B cell (primary cell): ENCODE data around the gene ENO1. TPM values are rescaled to one million over a fixed set of nuclear protein-coding genes. Genes with fewer than 3 reads are reported as not detected.

Experiments used
- ATAC-seq: fragments of 200-7000 bp; cut with Tn5 transposase; one replicate; pipeline ENCODE4 v1.10.0; 2021; ENCODE audit warnings: low read depth, mild to moderate bottlenecking, moderate number of reproducible peaks, moderate library complexity
- CTCF ChIA-PET: fragments of 350-600 bp; sonication (Branson Sonifier 250); formaldehyde crosslinking; loops from one replicate; lab custom pipeline; 2021; ENCODE audit warnings: antibody characterized with exemption, inconsistent platforms; lab: Charles Lee
- POLR2A ChIA-PET: fragments of 350-600 bp; sonication (Branson Sonifier 250); formaldehyde crosslinking; loops from one replicate; lab custom pipeline; 2021; ENCODE audit warnings: antibody characterized with exemption; lab: Charles Lee
- DNase-seq: peaks from one replicate; pipeline ENCODE4 v3.0.0; 2013
- H2AFZ ChIP-seq: 2 replicates; pipeline ENCODE4 v1.6.1; 2012; ENCODE audit warnings: mild to moderate bottlenecking, low read depth, low read length; ENCODE audit not compliant: insufficient read depth, poor library complexity, severe bottlenecking
- H3K27ac ChIP-seq, 2 donors: 1 replicate in 1 of 2; 2 replicates in 1 of 2; pipeline ENCODE4 v1.5.1; 2012 to 2013; ENCODE audit warnings: low read length in 2 of 2, mild to moderate bottlenecking in 2 of 2, moderate library complexity in 1 of 2
- H3K27me3 ChIP-seq, 4 experiments: fragments of 200-600 bp in 1 of 4; sonication (generic) in 1 of 4; replicated peaks in 1 of 4; 1 replicate in 2 of 4; 2 replicates in 2 of 4; pipeline versions ENCODE4 v1.6.1 to v1.7.0; 2013 to 2016; ENCODE audit warnings: low read length in 3 of 4, mild to moderate bottlenecking in 2 of 4, mixed read lengths in 1 of 4, moderate library complexity in 1 of 4; ENCODE audit not compliant: insufficient read depth in 4 of 4, control insufficient read depth in 3 of 4; ENCODE audit errors: control extremely low read depth in 1 of 4
- H3K36me3 ChIP-seq, 2 experiments: replicated peaks in 1 of 2; 1 replicate in 1 of 2; 2 replicates in 1 of 2; pipeline versions ENCODE4 v1.6.1 to v1.7.1; 2013; ENCODE audit warnings: low read length in 1 of 2; ENCODE audit not compliant: insufficient read depth in 2 of 2, control insufficient read depth in 1 of 2; ENCODE audit errors: control extremely low read depth in 1 of 2, extremely low read depth in 1 of 2
- H3K4me1 ChIP-seq, 2 donors: fragments of 200-600 bp in 1 of 2; sonication (generic) in 1 of 2; 1 replicate in 1 of 2; 2 replicates in 1 of 2; pipeline versions ENCODE4 v1.5.1 to v1.6.1; 2013 to 2017; ENCODE audit warnings: low read length in 2 of 2; ENCODE audit not compliant: control insufficient read depth in 2 of 2, insufficient read depth in 2 of 2
- H3K4me2 ChIP-seq: replicated peaks from 2 replicates; pipeline ENCODE3; 2012; ENCODE audit warnings: mild to moderate bottlenecking, low read depth, low read length; ENCODE audit not compliant: poor library complexity, severe bottlenecking
- H3K4me3 ChIP-seq, 5 experiments: fragments of 200-600 bp in 1 of 5; sonication (generic) in 1 of 5; 1 replicate in 3 of 5; 2 replicates in 2 of 5; pipeline versions ENCODE4 v1.5.1 to v1.7.0; 2011 to 2016; ENCODE audit warnings: low read length in 4 of 5, mild to moderate bottlenecking in 4 of 5, low read depth in 2 of 5, control low read depth in 1 of 5, moderate library complexity in 1 of 5; ENCODE audit not compliant: insufficient read depth in 1 of 5; ENCODE audit errors: control extremely low read depth in 1 of 5, extremely low read depth in 1 of 5
- H3K79me2 ChIP-seq: fragments of 200-600 bp; sonication (generic); one replicate; pipeline ENCODE4 v1.6.0; 2016; ENCODE audit warnings: low read length; ENCODE audit not compliant: control insufficient read depth, insufficient read depth
- H3K9ac ChIP-seq: fragments of 200-600 bp; sonication (generic); 2 replicates; pipeline ENCODE4 v1.6.1; 2017; ENCODE audit warnings: mild to moderate bottlenecking, low read length, moderate library complexity
- H3K9me3 ChIP-seq, 3 donors: one replicate each; pipeline versions ENCODE4 v1.6.1 to v1.7.1; 2013; ENCODE audit warnings: low read length in 2 of 3; ENCODE audit not compliant: control insufficient read depth in 2 of 3, insufficient read depth in 1 of 3; ENCODE audit errors: control extremely low read depth in 1 of 3
- H4K20me1 ChIP-seq: 2 replicates; pipeline ENCODE4 v1.6.0; 2012; ENCODE audit warnings: mild to moderate bottlenecking, low read length; ENCODE audit not compliant: insufficient read depth, control insufficient read depth, poor library complexity, severe bottlenecking
- H3K27ac Mint-ChIP-seq: one replicate; pipeline ENCODE4 v1.8.0; 2021; ENCODE audit warnings: mixed read lengths
- H3K27me3 Mint-ChIP-seq: one replicate; pipeline ENCODE4 v1.8.0; 2021; ENCODE audit warnings: mixed read lengths
- H3K4me1 Mint-ChIP-seq: one replicate; pipeline ENCODE4 v1.8.0; 2021; ENCODE audit warnings: mixed read lengths
- H3K4me3 Mint-ChIP-seq: one replicate; pipeline ENCODE4 v1.8.0; 2021; ENCODE audit warnings: mixed read lengths
- H3K9me3 Mint-ChIP-seq: one replicate; pipeline ENCODE4 v1.8.0; 2022; ENCODE audit warnings: mixed read lengths; ENCODE audit not compliant: insufficient read depth
- CTCF ChIP-seq: fragments of 200-600 bp; IDR thresholded peaks from one replicate; pipeline ENCODE4 v1.8.0; 2022; ENCODE audit warnings: antibody characterized with exemption, mild to moderate bottlenecking
- EZH2 ChIP-seq: IDR thresholded peaks from 2 replicates; pipeline ENCODE4 v1.6.1; 2012; ENCODE audit warnings: borderline replicate concordance, low read depth, mild to moderate bottlenecking, moderate library complexity, low read length; ENCODE audit not compliant: insufficient read depth, poor library complexity, severe bottlenecking
- WGBS: methylation state at CpG from one replicate; pipeline ENCODE4 v1.1.5; 2013; ENCODE audit warnings: missing lambda C conversion rate; ENCODE audit not compliant: insufficient coverage; 5-methylcytosine and 5-hydroxymethylcytosine counted together
- intact Hi-C: fragments of 100-400 bp; cut with micrococcal nuclease; formaldehyde crosslinking; loops from one replicate; pipeline ENCODE4 v1.10.0; 2022
- polyA plus RNA-seq: library from polyadenylated mRNA; depleted of rRNA; stranded (reverse); fragments of >200 nt; gene quantifications from 2 replicates; pipeline ENCODE4 v1.2.3, GENCODE V29; 2012
- total RNA-seq, 2 donors: library from RNA; stranded (reverse); fragments of 120-200 nt in 1 of 2; gene quantifications; 1 replicate in 1 of 2; 2 replicates in 1 of 2; pipeline versions ENCODE4 v1.2.3 to v1.2.4, GENCODE V29; 2013 to 2022

The ENO1 gene
- total and polyA plus RNA-seq, 2 donors (not counting 1 experiment from before 2014, with no cell fraction given), result 193 to 237 TPM

DNA sequence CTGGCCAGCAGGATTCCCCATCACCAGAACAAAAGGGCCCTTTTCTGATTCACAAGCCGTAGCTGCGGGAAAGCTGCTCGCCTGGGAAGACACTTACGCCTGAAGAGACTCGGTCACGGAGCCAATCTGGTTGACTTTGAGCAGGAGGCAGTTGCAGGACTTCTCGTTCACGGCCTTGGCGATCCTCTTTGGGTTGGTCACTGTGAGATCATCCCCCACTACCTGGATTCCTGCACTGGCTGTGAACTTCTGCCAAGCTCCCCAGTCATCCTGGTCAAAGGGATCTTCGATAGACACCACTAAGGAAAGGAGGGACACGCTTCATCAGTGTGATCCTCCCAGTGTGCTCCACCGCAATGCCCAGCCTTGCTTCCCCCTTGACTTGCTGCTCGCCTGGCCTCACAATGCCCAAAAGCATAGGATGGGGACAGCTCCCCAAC lies 14.7 kb downstream of the ENO1 start:
- no peak for DNase-seq
- Mint-ChIP-seq H3K27ac (no peak overlapping the region), H3K9me3 (no peaks in the 10 kb centered on the region), H3K4me1 (peaks cover 9% of the 10 kb centered on the region), H3K27me3 (no peaks in the 10 kb centered on the region), H3K4me3 (no peak overlapping the region)
- POLR2A ChIA-PET, result no interaction called here
- no peak overlapping the region for H3K4me3 ChIP-seq
- peaks cover 17% of the 10 kb centered on the region for H4K20me1 ChIP-seq
- CTCF ChIA-PET, result interaction anchor here (0.7 to 13.0 kb wide), 2 partner anchors 15 to 421 kb away, joined by 4 to 119 read pairs; no protein-coding TSS in a partner anchor
- no peaks in the 10 kb centered on the region for H3K27me3 ChIP-seq
- no peak for ATAC-seq
- no peak overlapping the region for H3K9ac ChIP-seq
- no peak for TF ChIP-seq EZH2
- no peak for TF ChIP-seq CTCF
- no peak overlapping the region for H3K4me2 ChIP-seq
- no peak overlapping the region for H3K27ac ChIP-seq
- H3K9me3 ChIP-seq, result no peaks in the 10 kb centered on the region
- peaks cover 9 to 95% of the 10 kb centered on the region in 2 experiments for H3K36me3 ChIP-seq
- H2AFZ ChIP-seq, result no peak overlapping the region
- WGBS, result 97% methylated on average over 13 of the region's 13 CpGs
- intact Hi-C loops, result no loop called here
- H3K79me2 ChIP-seq, result no peaks in the 10 kb centered on the region
- H3K4me1 ChIP-seq, result peaks cover 0 to 8% of the 10 kb centered on the region in 2 donors

GRCh38 chr1:8863138-8863537 lies 15.3 kb downstream of the ENO1 start:
- Histone ChIP-seq H3K27me3 (no peaks in the 10 kb centered on the region), H3K4me3 (no peak overlapping the region), H3K9ac (no peak overlapping the region), H3K4me1 (peaks cover 4 to 8% of the 10 kb centered on the region in 2 donors), H2AFZ (no peak overlapping the region), H3K9me3 (no peaks in the 10 kb centered on the region), H3K36me3 (peaks cover 9 to 93% of the 10 kb centered on the region in 2 experiments), H3K4me2 (no peak overlapping the region), H4K20me1 (peaks cover 15% of the 10 kb centered on the region), H3K27ac (no peak overlapping the region), H3K79me2 (no peaks in the 10 kb centered on the region)
- Mint-ChIP-seq H3K27me3 (no peaks in the 10 kb centered on the region), H3K4me3 (no peak overlapping the region), H3K9me3 (no peaks in the 10 kb centered on the region), H3K4me1 (peaks cover 16% of the 10 kb centered on the region), H3K27ac (no peak overlapping the region)
- no peak for DNase-seq
- 96% methylated on average over 7 of the region's 7 CpGs for WGBS
- TF ChIP-seq EZH2 (no peak), CTCF (no peak)
- intact Hi-C loops, result no loop called here
- POLR2A ChIA-PET, result no interaction called here
- no peak for ATAC-seq
- CTCF ChIA-PET, result interaction anchor here (0.5 to 13.0 kb wide), 7 partner anchors 9 to 531 kb away, joined by 3 to 119 read pairs (median 3); partner anchors contain the start of gene ENO1
